Tibial nerve (tissue), 4 donors: Measurements from ENCODE around the gene GART. TPM values are rescaled to one million over a fixed set of nuclear protein-coding genes. Genes with fewer than 3 reads are reported as not detected.

Source experiments
- DNase-seq, 2 donors: peaks; one replicate each; pipeline ENCODE4 v3.0.0-alpha.2; 2019; ENCODE audit warnings: low spot score in 2 of 2
- H3K27ac ChIP-seq, 4 donors: fragments of 200-600 bp; sonication (generic) in 3 of 4; one replicate each; pipeline ENCODE4 v1.5.1; 2017 to 2019; ENCODE audit warnings: mild to moderate bottlenecking in 1 of 4
- H3K27me3 ChIP-seq, 2 donors: fragments of 200-600 bp; sonication (generic) in 1 of 2; one replicate each; pipeline versions ENCODE4 v1.5.1 to v1.6.0; 2017 to 2019
- H3K36me3 ChIP-seq, 3 donors: fragments of 200-600 bp; sonication (generic); one replicate each; pipeline ENCODE4 v1.5.1; 2018 to 2019
- H3K4me1 ChIP-seq, 4 donors: fragments of 200-600 bp; sonication (generic) in 3 of 4; one replicate each; pipeline ENCODE4 v1.5.1; 2017 to 2019
- H3K4me3 ChIP-seq, 4 donors: fragments of 200-600 bp; sonication (generic) in 3 of 4; one replicate each; pipeline ENCODE4 v1.5.1; 2017 to 2019; ENCODE audit warnings: mild to moderate bottlenecking in 1 of 4, moderate library complexity in 1 of 4
- H3K9me3 ChIP-seq, 4 donors: fragments of 200-600 bp; sonication (generic) in 3 of 4; one replicate each; pipeline ENCODE4 v1.5.1; 2017 to 2019
- EP300 ChIP-seq, 2 donors: sonication (generic); formaldehyde crosslinking; IDR thresholded peaks; one replicate each; pipeline ENCODE4 v1.6.1; 2017; ENCODE audit warnings: antibody characterized with exemption in 2 of 2, mild to moderate bottlenecking in 1 of 2
- POLR2A ChIP-seq, 2 donors: fragments of 450-650 bp; IDR thresholded peaks; one replicate each; pipeline ENCODE4 v1.6.1; 2017; ENCODE audit warnings: antibody characterized with exemption in 2 of 2, mild to moderate bottlenecking in 2 of 2, moderate library complexity in 2 of 2
- WGBS, 2 donors: methylation state at CpG; one replicate each; pipeline ENCODE4 v1.1.5; 2018; 5-methylcytosine and 5-hydroxymethylcytosine counted together
- total RNA-seq, 4 donors: library from RNA; depleted of rRNA; stranded (reverse); fragments of >200 nt; gene quantifications; one replicate each; pipeline ENCODE4 v1.1.0, GENCODE V29; 2016
- TF ChIP-seq, protein P1 (sequence below), 5 experiments: fragments of 200-600 bp in 3 of 5; fragments of 450-650 bp in 2 of 5; sonication (generic) in 3 of 5; IDR thresholded peaks; one replicate each; pipeline ENCODE4 v1.5.1; 2016 to 2019; ENCODE audit warnings: antibody characterized with exemption in 5 of 5, mild to moderate bottlenecking in 3 of 5, moderate library complexity in 2 of 5

GART gene
- total RNA-seq, 4 donors from 2014 or later, result 73.5 to 141 (median 106) TPM

DNA sequence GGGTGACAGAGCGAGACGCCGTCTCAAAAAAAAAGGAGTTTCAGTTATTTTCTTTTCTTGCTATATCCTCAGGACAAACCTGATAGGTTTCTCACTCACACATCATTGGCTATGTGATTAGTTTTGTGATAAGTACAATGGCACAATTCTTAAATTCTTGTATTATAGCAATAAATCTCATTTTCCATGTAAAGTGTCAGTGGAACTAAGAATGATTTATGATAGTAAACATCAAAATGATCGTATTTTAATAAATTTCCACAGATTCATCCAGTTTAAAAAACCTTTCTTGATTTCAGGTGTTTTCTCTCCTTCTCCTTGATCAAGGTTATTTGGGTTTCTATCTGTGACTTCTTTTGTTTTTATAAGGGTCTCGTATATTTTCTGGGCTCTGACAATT lies 53.9 kb downstream of the GART start:
- Histone ChIP-seq H3K27me3 (no peaks in the 10 kb centered on the region), H3K4me1 (peaks cover 0 to 12% (median 0%) of the 10 kb centered on the region in 4 donors), H3K36me3 (no peaks in the 10 kb centered on the region), H3K27ac (no peak overlapping the region), H3K4me3 (no peak overlapping the region), H3K9me3 (no peaks in the 10 kb centered on the region)
- 94% methylated on average over 5 of the region's 5 CpGs for WGBS, 2 donors
- no peak for DNase-seq
- TF ChIP-seq EP300 (IDR thresholded peaks at IDR 0.05), result no peak
- no peak for TF ChIP-seq POLR2A (IDR thresholded peaks at IDR 0.05)
- TF ChIP-seq, protein P1, sequence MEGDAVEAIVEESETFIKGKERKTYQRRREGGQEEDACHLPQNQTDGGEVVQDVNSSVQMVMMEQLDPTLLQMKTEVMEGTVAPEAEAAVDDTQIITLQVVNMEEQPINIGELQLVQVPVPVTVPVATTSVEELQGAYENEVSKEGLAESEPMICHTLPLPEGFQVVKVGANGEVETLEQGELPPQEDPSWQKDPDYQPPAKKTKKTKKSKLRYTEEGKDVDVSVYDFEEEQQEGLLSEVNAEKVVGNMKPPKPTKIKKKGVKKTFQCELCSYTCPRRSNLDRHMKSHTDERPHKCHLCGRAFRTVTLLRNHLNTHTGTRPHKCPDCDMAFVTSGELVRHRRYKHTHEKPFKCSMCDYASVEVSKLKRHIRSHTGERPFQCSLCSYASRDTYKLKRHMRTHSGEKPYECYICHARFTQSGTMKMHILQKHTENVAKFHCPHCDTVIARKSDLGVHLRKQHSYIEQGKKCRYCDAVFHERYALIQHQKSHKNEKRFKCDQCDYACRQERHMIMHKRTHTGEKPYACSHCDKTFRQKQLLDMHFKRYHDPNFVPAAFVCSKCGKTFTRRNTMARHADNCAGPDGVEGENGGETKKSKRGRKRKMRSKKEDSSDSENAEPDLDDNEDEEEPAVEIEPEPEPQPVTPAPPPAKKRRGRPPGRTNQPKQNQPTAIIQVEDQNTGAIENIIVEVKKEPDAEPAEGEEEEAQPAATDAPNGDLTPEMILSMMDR (IDR thresholded peaks at IDR 0.05), result no peak

DNA sequence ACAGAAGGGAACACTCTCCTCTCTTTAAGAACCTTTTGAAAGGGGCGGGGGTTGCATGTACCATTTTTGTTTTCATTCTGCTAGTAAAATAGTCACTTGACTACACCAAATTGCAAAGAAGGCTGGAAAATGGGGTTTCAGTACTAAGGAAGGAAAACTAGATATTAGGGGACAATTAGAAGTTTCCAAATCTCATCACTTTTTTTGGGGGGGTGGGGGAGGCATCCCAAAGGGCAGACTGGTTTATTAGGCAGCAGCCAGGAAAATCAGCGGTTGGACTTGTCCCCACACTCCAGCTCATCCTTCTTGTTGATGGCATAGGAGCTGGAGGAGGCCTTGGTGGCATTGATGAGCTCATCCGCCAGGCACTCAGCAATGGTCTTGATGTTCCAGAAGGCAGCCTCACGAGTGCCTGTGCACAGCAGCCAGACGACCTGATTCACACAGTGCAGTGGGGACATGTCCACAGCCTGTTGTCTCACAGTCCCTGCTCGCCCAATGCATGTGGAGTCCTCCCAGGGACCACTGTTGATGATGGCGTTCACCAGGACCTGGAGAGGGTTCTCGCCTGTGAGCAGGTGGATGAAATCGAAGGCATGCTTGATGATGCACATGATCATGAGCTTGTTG lies 60.5 kb downstream of the GART start:
- WGBS, 2 donors, result 83% methylated on average over 9 of the region's 9 CpGs
- TF ChIP-seq POLR2A (IDR thresholded peaks at IDR 0.05) (no peak), EP300 (IDR thresholded peaks at IDR 0.05) (no peak)
- TF ChIP-seq, protein P1 (IDR thresholded peaks at IDR 0.05), result no peak
- Histone ChIP-seq H3K27me3 (no peaks in the 10 kb centered on the region), H3K4me1 (peaks cover 0 to 27% (median 11%) of the 10 kb centered on the region in 4 donors), H3K36me3 (no peaks in the 10 kb centered on the region), H3K27ac (no peak overlapping the region), H3K9me3 (no peaks in the 10 kb centered on the region), H3K4me3 (no peak overlapping the region)
- no peak for DNase-seq

DNA sequence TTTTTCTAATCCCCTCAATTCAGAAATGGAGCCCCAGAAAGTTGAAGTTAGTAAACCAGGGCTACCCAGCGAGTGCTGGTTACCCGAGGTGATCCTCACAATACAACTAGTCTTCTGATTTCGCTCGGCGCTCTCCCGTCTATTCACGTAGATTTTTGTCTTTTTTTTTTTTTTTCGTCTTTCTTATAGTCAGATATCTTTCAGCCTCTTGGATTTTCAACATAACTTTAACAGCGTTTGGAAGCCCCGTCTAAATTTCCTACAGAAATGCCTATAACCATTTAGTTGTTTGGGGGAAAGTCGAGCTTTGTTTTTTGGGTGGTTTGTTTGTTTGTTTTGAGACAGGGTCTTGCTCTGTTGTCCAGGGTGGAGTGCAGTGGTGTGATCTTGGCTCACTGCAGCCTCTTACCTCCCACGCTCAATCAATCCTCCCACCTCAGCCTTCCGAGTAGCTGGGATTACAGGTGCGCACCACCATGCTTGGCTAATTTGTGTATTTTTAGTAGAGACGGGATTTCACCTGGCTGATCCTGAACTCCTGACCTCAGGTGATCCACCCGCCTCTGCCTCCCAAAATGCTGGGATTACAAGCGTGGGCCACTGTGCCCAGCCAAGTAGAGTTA lies 61.3 kb downstream of the GART start:
- H3K36me3 ChIP-seq, result no peaks in the 10 kb centered on the region
- no peaks in the 10 kb centered on the region for H3K9me3 ChIP-seq
- TF ChIP-seq, protein P1 (IDR thresholded peaks at IDR 0.05), result no peak
- TF ChIP-seq EP300 (IDR thresholded peaks at IDR 0.05), result no peak
- TF ChIP-seq POLR2A (IDR thresholded peaks at IDR 0.05), result no peak
- peaks cover 0 to 31% (median 11%) of the 10 kb centered on the region in 4 donors for H3K4me1 ChIP-seq
- WGBS, 2 donors, result 25 to 28% methylated on average over 17 of the region's 17 CpGs
- no peaks in the 10 kb centered on the region for H3K27me3 ChIP-seq
- peak overlapping the region; percentile 77 to 96 (median 92) for H3K27ac ChIP-seq
- DNase-seq, result no peak
- peak overlapping the region; percentile 70 to 89 (median 76) for H3K4me3 ChIP-seq

DNA sequence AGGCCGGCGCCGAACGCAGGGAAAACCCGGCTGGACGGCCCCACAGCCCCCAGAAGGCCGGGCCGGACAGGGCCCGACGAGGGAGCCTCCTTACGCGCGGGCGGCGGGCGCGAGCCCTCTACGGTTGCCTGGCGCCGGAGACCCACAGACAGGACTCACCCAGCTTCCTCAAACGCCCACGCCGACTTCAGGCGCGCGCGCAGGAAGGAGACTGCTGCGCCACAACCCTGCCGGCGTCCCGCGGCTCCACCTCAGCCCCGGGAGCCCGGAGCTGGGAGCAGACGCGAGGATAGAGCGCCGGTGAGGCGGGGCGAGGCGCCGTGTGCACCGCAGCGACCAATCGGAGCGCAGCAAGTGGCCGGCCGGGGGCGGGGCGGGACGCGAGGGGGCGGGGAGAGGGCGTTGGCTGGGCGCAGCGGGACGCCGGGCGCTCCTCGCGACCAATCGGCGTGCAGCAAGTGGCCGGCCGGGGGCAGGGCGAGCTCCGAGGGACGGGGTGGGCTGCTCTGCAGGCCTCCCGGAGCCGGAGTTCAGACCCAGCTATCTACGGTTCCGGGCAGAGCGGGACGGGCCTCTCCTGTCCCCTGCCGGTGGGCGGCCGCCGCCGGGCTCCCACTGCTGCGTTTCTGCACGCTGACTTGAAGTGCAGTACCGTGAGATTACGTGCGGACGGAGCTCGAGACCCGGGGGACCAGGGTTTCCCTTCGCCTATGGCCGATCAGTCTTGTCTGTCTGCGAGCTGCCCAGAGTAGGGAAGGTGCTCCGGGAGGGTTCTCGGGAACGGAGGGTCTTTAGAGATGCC lies 62.0 kb downstream of the GART start, which contains the start of gene TMEM50B:
Gene TMEM50B (minus strand): TSS at position 296 of the 802 bp plus-strand sequence. CDS start 11,089 bp downstream, outside the sequence.
- peak; percentile 5 to 99 for TF ChIP-seq EP300 (IDR thresholded peaks at IDR 0.05)
- TF ChIP-seq, protein P1 (IDR thresholded peaks at IDR 0.05), result peak; percentile 36 to 74 (median 55)
- TF ChIP-seq POLR2A (IDR thresholded peaks at IDR 0.05), result peak; percentile 84 to 94
- peak; percentile 84 to 90 for DNase-seq
- WGBS, 2 donors, result 0 to 1% methylated on average over 17 to 70 of the region's 93 CpGs

More for the DNA sequence above, 62.0 kb downstream of the GART start, which contains the start of gene TMEM50B:
- Histone ChIP-seq H3K36me3 (no peaks in the 10 kb centered on the region), H3K4me3 (peak within 1 kb of the TSS; percentile 75 to 89 (median 78)), H3K27me3 (no peaks in the 10 kb centered on the region), H3K27ac (peak within 1 kb of the TSS; percentile 82 to 96 (median 92)), H3K4me1 (peaks cover 0 to 31% (median 11%) of the 10 kb centered on the region in 4 donors), H3K9me3 (no peaks in the 10 kb centered on the region)
